NB4 (cell line): ENCODE measurements around the gene SKAP1.

Experiments
- POLR2A ChIP-seq: IDR thresholded peaks from 2 replicates; pipeline ENCODE4 v1.6.1; 2011; ENCODE audit warnings: mild to moderate bottlenecking; ENCODE audit not compliant: insufficient read length; ENCODE audit errors: extremely low read depth
- TF ChIP-seq, protein P1 (sequence below): IDR thresholded peaks from one replicate; pipeline ENCODE4 v1.5.1; 2012; ENCODE audit warnings: low read depth, low read length

- no peak for TF ChIP-seq POLR2A
- TF ChIP-seq, protein P1, sequence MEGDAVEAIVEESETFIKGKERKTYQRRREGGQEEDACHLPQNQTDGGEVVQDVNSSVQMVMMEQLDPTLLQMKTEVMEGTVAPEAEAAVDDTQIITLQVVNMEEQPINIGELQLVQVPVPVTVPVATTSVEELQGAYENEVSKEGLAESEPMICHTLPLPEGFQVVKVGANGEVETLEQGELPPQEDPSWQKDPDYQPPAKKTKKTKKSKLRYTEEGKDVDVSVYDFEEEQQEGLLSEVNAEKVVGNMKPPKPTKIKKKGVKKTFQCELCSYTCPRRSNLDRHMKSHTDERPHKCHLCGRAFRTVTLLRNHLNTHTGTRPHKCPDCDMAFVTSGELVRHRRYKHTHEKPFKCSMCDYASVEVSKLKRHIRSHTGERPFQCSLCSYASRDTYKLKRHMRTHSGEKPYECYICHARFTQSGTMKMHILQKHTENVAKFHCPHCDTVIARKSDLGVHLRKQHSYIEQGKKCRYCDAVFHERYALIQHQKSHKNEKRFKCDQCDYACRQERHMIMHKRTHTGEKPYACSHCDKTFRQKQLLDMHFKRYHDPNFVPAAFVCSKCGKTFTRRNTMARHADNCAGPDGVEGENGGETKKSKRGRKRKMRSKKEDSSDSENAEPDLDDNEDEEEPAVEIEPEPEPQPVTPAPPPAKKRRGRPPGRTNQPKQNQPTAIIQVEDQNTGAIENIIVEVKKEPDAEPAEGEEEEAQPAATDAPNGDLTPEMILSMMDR, result no peak
Measured at GRCh38 chr17:48442819-48443218, 12.8 kb upstream of the SKAP1 start.
